HG03558 (cell line): ENCODE measurements around the gene ZMYM2.

ENCODE experiments used
- ATAC-seq: cut with Tn5 transposase; IDR thresholded peaks from one replicate; pipeline ENCODE4 v1.9.1; 2021; ENCODE audit warnings: moderate number of reproducible peaks; ENCODE audit not compliant: unreplicated experiment; ENCODE audit errors: extremely low read depth

ZMYM2 gene

GRCh38 chr13:20128459-20128931 is 170.0 kb downstream of the ZMYM2 start:
- ATAC-seq = no peak

- no peak for ATAC-seq
These were observed 170.5 kb downstream of the ZMYM2 start for GRCh38 chr13:20129076-20129475.

- ATAC-seq = no peak
These were observed 171.5 kb downstream of the ZMYM2 start for GRCh38 chr13:20130012-20130411.

GRCh38 chr13:20130652-20131051 is 172.1 kb downstream of the ZMYM2 start:
- ATAC-seq = no peak

GRCh38 chr13:20131057-20131832 is 172.7 kb downstream of the ZMYM2 start:
- ATAC-seq = no peak

GRCh38 chr13:20132052-20132634 is 173.6 kb downstream of the ZMYM2 start:
- no peak for ATAC-seq

GRCh38 chr13:20134732-20135131 is 176.2 kb downstream of the ZMYM2 start:
- ATAC-seq = no peak

GRCh38 chr13:20136781-20137703 is 178.5 kb downstream of the ZMYM2 start:
- no peak for ATAC-seq

- no peak for ATAC-seq
These were observed 179.3 kb downstream of the ZMYM2 start for GRCh38 chr13:20137875-20138274.

- no peak for ATAC-seq
These were observed 182.0 kb downstream of the ZMYM2 start for GRCh38 chr13:20140487-20140886.
